Left ventricle myocardium inferior (tissue), 1 donor: Measurements from ENCODE around the gene PTCD1. TPM values are rescaled to one million over a fixed set of nuclear protein-coding genes. Genes with fewer than 3 reads are reported as not detected.
A peak's percentile ranks its signal among the peaks of the same experiment; 100 is the strongest.
"Not testable (repeated sequence)": the region's sequence is repeated elsewhere in the genome, so short reads cannot be mapped to it uniquely, and the experiment has no call there.

ENCODE experiments used
- DNase-seq: peaks from one replicate; pipeline ENCODE4 v3.0.0-alpha.2; 2020
- H3K27ac ChIP-seq: fragments of 200-600 bp; replicated peaks from 2 replicates; pipeline ENCODE4 v1.8.0; 2021
- H3K27me3 ChIP-seq: fragments of 200-600 bp; 2 replicates; pipeline ENCODE4 v1.8.0; 2021; ENCODE audit warnings: low read depth
- H3K36me3 ChIP-seq: fragments of 200-600 bp; 2 replicates; pipeline ENCODE4 v1.8.0; 2021
- H3K4me1 ChIP-seq: fragments of 200-600 bp; 2 replicates; pipeline ENCODE4 v1.8.0; 2021
- H3K4me3 ChIP-seq: fragments of 200-600 bp; 2 replicates; pipeline ENCODE4 v1.8.0; 2021; ENCODE audit warnings: mild to moderate bottlenecking, moderate library complexity
- H3K9me3 ChIP-seq: fragments of 200-600 bp; replicated peaks from 2 replicates; pipeline ENCODE4 v1.8.0; 2021
- intact Hi-C: fragments of 100-400 bp; cut with micrococcal nuclease; formaldehyde crosslinking; loops from one replicate; pipeline ENCODE4 v1.11.0; 2022
- total RNA-seq: library from RNA; stranded (reverse); fragmentation: NEBNext Ultra II Directional; extraction: Animal tissue kit (Norgen Biotek cat#: 25700); gene quantifications from one replicate; pipeline ENCODE4 v1.2.1, GENCODE V29; 2021
- TF ChIP-seq, protein P1 (sequence below): fragments of 200-600 bp; IDR thresholded peaks from 2 replicates; pipeline ENCODE4 v1.8.0; 2021; ENCODE audit warnings: antibody characterized with exemption, mild to moderate bottlenecking, borderline replicate concordance
- donor health status: DM: no; HTN: yes; CAD: no; lungs with severe emphysema.

The PTCD1 gene
- total RNA-seq, 1 donor from 2014 or later, result 4.3 TPM

DNA sequence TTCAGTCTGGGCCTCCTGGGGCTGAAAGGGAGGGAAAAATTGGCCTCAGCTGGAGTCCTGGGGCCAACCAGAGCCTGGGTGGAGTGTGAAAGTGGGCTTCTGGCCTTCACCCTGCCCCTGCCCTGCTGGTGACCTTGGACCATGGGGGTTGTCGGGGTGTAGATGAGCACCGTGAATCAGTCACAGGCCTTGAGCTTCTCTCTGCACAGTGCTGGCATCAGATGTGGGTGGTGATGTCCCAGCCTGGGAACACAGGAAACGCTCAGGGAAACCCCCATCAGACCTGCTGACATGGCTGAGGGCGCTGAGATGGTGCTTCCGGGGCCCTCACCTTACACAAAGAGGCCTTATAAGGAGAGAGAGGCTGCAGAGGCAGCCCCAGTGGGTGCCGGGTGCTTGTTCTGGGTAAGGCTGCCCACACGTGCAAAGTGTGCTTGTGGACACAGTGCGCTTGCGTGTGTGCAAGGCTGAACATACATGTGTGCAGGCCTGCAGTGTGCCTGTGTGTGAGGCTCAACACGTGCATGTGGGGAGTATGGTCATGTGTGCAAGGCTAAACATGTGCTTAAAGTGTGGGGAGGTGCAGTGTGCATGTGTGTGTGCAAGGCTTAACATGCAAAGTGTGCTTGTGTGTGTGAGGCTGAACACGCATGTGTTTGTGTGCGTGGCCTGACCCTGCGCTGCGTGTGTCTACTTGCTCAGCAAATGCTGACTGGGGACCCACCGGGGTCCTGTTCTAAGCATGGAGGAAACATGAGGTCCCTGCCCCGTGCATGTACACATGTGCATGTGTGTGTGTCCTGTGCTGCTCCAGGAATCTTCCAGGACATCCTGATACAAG, 57.6 kb downstream of the PTCD1 start:
- H3K4me1 ChIP-seq, result peaks cover 60% of the 10 kb centered on the region
- intact Hi-C loops, result no loop called here
- peaks cover 29% of the 10 kb centered on the region for H3K36me3 ChIP-seq
- H3K4me3 ChIP-seq, result peak overlapping the region; percentile 56
- H3K27me3 ChIP-seq, result no peaks in the 10 kb centered on the region
- no peak for DNase-seq
- H3K27ac ChIP-seq, result peak overlapping the region; percentile 91
- TF ChIP-seq, protein P1, sequence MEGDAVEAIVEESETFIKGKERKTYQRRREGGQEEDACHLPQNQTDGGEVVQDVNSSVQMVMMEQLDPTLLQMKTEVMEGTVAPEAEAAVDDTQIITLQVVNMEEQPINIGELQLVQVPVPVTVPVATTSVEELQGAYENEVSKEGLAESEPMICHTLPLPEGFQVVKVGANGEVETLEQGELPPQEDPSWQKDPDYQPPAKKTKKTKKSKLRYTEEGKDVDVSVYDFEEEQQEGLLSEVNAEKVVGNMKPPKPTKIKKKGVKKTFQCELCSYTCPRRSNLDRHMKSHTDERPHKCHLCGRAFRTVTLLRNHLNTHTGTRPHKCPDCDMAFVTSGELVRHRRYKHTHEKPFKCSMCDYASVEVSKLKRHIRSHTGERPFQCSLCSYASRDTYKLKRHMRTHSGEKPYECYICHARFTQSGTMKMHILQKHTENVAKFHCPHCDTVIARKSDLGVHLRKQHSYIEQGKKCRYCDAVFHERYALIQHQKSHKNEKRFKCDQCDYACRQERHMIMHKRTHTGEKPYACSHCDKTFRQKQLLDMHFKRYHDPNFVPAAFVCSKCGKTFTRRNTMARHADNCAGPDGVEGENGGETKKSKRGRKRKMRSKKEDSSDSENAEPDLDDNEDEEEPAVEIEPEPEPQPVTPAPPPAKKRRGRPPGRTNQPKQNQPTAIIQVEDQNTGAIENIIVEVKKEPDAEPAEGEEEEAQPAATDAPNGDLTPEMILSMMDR, result no peak
- H3K9me3 ChIP-seq, result no peaks in the 10 kb centered on the region

DNA sequence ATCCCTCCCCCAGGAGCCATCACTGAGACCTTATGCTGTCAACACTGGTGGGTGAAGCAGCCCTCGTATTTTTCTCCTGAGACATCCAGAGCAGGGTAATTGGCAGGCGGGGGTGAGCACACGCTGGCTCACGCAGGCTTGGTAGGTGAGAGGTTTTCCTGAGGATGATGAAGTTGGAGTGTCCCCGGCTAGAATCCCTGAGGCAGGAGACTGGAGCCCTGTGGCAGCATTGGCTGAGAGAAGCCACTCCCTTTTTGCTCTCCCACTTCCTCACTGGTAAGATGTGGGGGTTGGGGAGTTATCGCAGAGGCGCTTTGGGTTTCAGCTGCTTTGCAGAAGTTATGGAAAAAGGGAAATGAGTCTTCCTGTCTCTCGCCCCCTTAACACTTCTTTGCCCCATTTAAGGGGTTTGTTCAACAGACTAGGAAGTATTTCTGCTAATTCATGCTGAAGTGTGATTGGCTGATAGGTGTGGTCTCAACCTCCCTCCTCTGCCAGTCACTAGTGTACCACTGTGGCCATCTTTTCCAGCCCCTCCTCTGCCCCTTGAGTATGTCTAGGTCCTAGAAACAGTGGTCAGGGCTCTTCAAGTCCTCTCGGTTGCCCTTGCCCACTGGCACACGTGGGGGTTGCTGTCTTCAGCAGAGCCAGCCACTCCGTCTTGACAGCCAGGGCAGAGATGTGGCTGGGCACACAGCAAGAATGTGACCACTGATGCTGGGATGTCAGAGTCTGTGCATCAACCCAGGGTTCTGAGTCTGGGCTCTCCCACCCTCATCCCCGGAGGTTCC, 58.4 kb downstream of the PTCD1 start:
- Histone ChIP-seq H3K36me3 (peaks cover 20% of the 10 kb centered on the region), H3K9me3 (no peaks in the 10 kb centered on the region), H3K27ac (peak overlapping the region; percentile 91), H3K4me1 (peaks cover 68% of the 10 kb centered on the region), H3K27me3 (no peaks in the 10 kb centered on the region), H3K4me3 (peak overlapping the region; percentile 56)
- intact Hi-C loops, result no loop called here
- TF ChIP-seq, protein P1, result no peak
- DNase-seq, result no peak

DNA sequence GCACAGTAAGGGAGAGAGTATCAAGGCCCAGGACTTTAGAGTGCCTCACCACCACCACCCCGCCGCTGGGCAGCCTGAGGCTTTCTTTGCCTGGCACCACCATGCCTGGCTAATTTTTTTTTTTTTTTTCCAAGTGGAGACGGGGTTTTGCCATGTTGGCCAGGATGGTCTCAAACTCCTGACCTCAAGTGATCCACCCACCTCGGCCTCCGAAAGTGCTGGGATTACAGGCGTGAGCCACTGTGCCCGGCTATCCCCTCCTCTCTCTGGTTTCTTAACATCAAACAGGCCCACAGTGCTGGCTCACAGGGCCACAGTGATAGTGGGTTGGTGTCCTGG, 58.9 kb downstream of the PTCD1 start:
- DNase-seq, H3K27me3 ChIP-seq, intact Hi-C loops, H3K9me3 ChIP-seq: not testable (repeated sequence)
- Histone ChIP-seq H3K27ac (peak overlapping the region; percentile 91), H3K4me1 (peaks cover 74% of the 10 kb centered on the region), H3K4me3 (peak overlapping the region; percentile 56), H3K36me3 (peaks cover 20% of the 10 kb centered on the region)

DNA sequence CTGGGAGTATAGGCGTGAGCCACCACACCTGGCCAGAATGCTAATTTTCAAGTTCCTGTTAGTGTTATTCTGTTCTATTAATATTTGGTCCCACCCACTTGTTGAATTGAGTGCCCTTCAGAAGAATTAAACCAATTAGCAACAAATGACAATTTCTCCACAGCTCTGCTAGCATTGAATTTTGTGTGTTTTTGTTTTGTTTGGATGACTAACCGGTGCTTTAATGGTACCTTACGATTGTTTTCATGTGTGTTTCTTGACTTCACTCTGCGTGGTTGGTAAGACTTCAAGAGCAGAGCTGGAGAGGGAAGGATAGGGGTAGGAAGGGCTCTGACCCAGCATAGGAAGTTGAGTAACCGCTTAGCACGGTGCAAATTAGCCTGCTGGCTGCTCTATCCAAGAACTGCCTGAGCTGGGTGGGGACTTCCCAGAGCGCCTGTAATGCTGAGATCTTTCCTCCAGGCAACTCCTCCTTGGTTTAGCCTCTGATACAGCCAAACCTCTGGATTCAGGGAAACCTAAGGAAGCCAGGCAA, 59.5 kb downstream of the PTCD1 start:
- Histone ChIP-seq H3K4me3 (peak overlapping the region; percentile 56), H3K9me3 (no peaks in the 10 kb centered on the region), H3K36me3 (peaks cover 20% of the 10 kb centered on the region), H3K4me1 (peaks cover 79% of the 10 kb centered on the region), H3K27me3 (no peaks in the 10 kb centered on the region), H3K27ac (peak overlapping the region; percentile 91)
- TF ChIP-seq, protein P1, result peak; percentile 24
- intact Hi-C loops, result no loop called here
- DNase-seq, result peak; percentile 67

DNA sequence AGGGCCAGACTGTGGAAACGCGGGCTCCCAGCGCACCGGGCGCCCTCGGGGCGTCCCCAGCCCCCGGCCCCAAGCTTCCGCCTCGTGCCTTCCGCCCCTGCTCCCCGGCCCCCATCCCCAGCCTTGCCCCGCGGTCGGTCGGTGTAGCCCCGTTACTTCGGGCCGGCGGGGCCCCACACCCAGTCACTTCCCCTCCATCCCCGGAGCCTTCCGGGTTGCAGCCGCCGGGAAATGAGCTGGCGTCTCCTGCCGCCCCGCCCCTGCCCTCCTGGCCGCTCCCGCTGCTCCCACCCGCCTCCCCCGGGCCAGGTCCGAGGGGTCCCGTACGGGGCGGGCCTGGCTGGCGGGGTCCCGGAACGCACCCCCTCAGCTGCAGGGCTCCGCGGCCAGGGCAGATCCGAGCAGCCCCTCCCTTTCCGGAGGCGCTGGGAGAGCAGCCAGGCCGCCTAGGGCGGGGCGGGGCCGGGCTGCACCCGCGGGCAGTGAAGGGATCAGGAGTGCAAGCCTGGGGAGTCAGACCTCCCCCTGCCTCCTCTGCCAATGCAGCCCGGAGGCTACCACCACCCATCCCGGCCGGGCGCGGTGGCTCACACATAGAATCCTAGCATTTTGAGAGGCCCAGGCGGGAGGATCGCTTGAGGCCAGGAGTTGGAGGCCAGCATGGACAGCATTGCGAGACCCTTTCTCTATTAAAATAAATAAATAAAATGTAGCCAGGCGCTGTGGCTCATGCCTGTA, 63.4 kb downstream of the PTCD1 start:
- Histone ChIP-seq H3K4me1 (peaks cover 73% of the 10 kb centered on the region), H3K9me3 (no peaks in the 10 kb centered on the region), H3K27me3 (no peaks in the 10 kb centered on the region), H3K4me3 (peak overlapping the region; percentile 93), H3K36me3 (peaks cover 16% of the 10 kb centered on the region), H3K27ac (peak overlapping the region; percentile 97)
- DNase-seq, result peak; percentile 85
- intact Hi-C loops, result no loop called here
- TF ChIP-seq, protein P1, result no peak
